ENCODE data around the gene PTPRD.

Gene PTPRD

DNA sequence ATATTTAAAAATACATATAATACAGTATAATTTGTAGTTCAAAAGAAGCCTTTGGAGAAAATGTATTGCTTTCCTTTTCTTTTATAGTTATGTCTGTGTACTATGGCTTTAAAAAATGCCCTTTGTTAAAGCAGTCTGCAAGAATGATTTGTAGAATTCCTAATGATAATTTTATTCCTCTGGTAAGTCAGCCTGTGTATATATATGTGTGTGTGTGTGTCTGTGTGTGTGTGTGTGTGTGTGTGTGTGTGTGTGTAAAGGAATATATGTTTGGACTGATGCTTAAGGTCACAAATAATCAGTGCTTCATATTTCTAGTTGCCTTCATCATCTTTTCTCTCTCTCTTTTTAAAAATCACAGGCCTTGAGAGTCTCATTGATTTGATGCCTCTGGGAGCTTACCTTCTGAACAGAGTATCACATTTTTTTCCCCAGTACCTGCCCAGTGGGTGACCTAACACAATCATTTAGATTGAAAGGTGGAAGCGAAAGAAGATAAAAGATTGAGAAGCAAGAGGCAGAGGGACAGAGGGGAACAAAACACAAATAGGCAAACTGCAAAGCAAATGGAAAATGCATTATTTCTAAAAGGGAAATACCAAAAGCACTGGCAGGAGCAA is 2104.0 kb downstream of the PTPRD start:
- TF ChIP-seq, protein P1, sequence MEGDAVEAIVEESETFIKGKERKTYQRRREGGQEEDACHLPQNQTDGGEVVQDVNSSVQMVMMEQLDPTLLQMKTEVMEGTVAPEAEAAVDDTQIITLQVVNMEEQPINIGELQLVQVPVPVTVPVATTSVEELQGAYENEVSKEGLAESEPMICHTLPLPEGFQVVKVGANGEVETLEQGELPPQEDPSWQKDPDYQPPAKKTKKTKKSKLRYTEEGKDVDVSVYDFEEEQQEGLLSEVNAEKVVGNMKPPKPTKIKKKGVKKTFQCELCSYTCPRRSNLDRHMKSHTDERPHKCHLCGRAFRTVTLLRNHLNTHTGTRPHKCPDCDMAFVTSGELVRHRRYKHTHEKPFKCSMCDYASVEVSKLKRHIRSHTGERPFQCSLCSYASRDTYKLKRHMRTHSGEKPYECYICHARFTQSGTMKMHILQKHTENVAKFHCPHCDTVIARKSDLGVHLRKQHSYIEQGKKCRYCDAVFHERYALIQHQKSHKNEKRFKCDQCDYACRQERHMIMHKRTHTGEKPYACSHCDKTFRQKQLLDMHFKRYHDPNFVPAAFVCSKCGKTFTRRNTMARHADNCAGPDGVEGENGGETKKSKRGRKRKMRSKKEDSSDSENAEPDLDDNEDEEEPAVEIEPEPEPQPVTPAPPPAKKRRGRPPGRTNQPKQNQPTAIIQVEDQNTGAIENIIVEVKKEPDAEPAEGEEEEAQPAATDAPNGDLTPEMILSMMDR (IDR thresholded peaks at IDR 0.05; ENCODE audit: control extremely low read depth, extremely low read depth, low read depth, missing control alignments): no peak
- ChIA-PET CTCF (no interaction called here), POLR2A (no interaction called here)
- DNase-seq (ENCODE audit: extremely low spot score): no peak

DNA sequence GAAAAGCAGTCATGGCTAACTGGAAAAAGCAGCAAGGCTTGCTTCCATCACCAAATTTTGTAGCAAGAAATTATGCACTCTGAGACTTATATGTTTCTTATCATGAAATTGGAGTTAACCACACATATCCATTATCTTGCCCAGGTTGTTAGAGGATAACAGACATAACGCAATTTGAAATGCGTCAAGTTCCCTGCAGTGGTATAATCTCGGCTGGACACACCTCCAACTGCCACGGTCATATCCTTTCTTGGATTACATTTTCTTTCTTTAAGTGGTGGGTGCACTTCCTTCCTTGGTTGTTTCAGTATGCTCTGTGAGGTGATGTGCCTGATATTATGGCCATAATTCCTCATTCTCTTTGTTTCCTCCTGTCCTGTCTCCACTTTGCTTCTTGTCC is 2118.2 kb downstream of the PTPRD start:
- CTCF ChIA-PET: no interaction called here
- TF ChIP-seq, protein P1 (IDR thresholded peaks at IDR 0.05; ENCODE audit: control extremely low read depth, extremely low read depth, low read depth, missing control alignments): no peak
- no peak for DNase-seq (ENCODE audit: extremely low spot score)
- POLR2A ChIA-PET: no interaction called here

GRCh38 chr9:8492679-8493078 is 2120.1 kb downstream of the PTPRD start:
- POLR2A ChIA-PET: no interaction called here
- TF ChIP-seq, protein P1 (IDR thresholded peaks at IDR 0.05; ENCODE audit: control extremely low read depth, extremely low read depth, low read depth, missing control alignments): no peak
- no peak for DNase-seq (ENCODE audit: extremely low spot score)
- CTCF ChIA-PET: no interaction called here

GRCh38 chr9:8492024-8492423 is 2120.8 kb downstream of the PTPRD start:
- POLR2A ChIA-PET: no interaction called here
- CTCF ChIA-PET: no interaction called here
- DNase-seq (ENCODE audit: extremely low spot score): no peak
- TF ChIP-seq, protein P1 (IDR thresholded peaks at IDR 0.05; ENCODE audit: control extremely low read depth, extremely low read depth, low read depth, missing control alignments): no peak

DNA sequence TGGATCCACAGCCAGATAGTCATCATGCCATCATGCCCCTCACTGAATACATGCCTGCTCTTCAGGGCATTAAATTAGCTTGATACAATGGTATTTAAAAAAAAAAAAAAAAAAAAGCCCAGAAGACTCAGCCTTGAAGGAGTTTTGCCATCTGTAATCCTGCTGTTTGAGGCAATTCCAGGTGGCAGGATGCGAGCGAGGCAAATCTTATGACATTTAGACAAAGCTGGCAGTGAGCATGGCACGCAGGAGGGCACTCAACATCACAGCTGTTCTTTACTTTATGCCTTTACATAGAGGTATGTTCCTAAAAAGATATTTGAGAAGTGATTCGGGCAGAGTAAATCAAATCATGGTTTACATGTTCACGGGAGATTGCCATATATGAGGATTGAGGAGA is 2121.2 kb downstream of the PTPRD start:
- ChIA-PET POLR2A (no interaction called here), CTCF (no interaction called here)
- DNase-seq (ENCODE audit: extremely low spot score): no peak
- TF ChIP-seq, protein P1 (IDR thresholded peaks at IDR 0.05; ENCODE audit: control extremely low read depth, extremely low read depth, low read depth, missing control alignments): no peak

GRCh38 chr9:8489835-8490234 is 2123.0 kb downstream of the PTPRD start:
- POLR2A ChIA-PET: no interaction called here
- DNase-seq (ENCODE audit: extremely low spot score): no peak
- TF ChIP-seq, protein P1 (IDR thresholded peaks at IDR 0.05; ENCODE audit: control extremely low read depth, extremely low read depth, low read depth, missing control alignments): no peak
- CTCF ChIA-PET: no interaction called here

- CTCF ChIA-PET: interaction anchor here (0.9 to 1.9 kb wide), 2 partner anchors 16 to 410 kb away, joined by 3 to 6 read pairs; no protein-coding TSS in a partner anchor
- TF ChIP-seq, protein P1 (IDR thresholded peaks at IDR 0.05; ENCODE audit: control extremely low read depth, extremely low read depth, low read depth, missing control alignments): no peak
- no peak for DNase-seq (ENCODE audit: extremely low spot score)
- POLR2A ChIA-PET: no interaction called here
Measured at GRCh38 chr9:8486095-8486494, 2126.7 kb downstream of the PTPRD start.
